Upper lobe of left lung (tissue), 4 donors: ENCODE data around the gene TMEM109.

Experiments
- EP300 ChIP-seq, 4 donors: sonication (generic); formaldehyde crosslinking; IDR thresholded peaks; one replicate each; pipeline ENCODE4 v1.5.1; 2017; ENCODE audit warnings: antibody characterized with exemption in 4 of 4, control low read depth in 2 of 4
- POLR2A ChIP-seq, 4 donors: fragments of 450-650 bp; IDR thresholded peaks; one replicate each; pipeline ENCODE4 v1.5.1; 2016 to 2017; ENCODE audit warnings: antibody characterized with exemption in 4 of 4, mild to moderate bottlenecking in 2 of 4
- POLR2AphosphoS5 ChIP-seq, 2 donors: sonication (generic); formaldehyde crosslinking; IDR thresholded peaks; one replicate each; pipeline ENCODE4 v1.5.1; 2017; ENCODE audit warnings: antibody characterized with exemption in 2 of 2
- TF ChIP-seq, protein P1 (sequence below), 6 experiments: fragments of 450-650 bp in 4 of 6; fragments of 200-600 bp in 2 of 6; sonication (generic) in 2 of 6; IDR thresholded peaks; one replicate each; pipeline ENCODE4 v1.5.1; 2016 to 2019; ENCODE audit warnings: antibody characterized with exemption in 6 of 6

DNA sequence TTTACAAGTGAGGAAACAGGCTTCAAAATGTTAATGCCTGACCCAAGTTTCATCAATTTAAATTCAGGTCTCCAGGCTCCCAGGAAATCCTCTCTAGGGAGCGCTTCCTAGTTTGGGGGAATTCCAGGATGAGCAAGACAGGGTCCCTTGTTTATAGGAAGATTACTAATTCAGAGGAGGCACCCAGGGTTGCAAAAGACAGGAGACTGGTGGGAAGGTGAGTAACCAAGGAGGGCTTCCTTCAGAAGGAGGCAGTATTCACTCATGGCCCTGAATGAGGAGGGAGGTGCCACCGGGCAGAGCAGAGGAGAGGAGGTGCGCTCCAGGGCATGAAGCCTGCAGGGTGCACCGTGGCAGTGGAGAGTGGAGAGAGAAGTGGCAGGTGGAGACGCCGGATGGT, 11.9 kb downstream of the TMEM109 start:
- TF ChIP-seq, protein P1, sequence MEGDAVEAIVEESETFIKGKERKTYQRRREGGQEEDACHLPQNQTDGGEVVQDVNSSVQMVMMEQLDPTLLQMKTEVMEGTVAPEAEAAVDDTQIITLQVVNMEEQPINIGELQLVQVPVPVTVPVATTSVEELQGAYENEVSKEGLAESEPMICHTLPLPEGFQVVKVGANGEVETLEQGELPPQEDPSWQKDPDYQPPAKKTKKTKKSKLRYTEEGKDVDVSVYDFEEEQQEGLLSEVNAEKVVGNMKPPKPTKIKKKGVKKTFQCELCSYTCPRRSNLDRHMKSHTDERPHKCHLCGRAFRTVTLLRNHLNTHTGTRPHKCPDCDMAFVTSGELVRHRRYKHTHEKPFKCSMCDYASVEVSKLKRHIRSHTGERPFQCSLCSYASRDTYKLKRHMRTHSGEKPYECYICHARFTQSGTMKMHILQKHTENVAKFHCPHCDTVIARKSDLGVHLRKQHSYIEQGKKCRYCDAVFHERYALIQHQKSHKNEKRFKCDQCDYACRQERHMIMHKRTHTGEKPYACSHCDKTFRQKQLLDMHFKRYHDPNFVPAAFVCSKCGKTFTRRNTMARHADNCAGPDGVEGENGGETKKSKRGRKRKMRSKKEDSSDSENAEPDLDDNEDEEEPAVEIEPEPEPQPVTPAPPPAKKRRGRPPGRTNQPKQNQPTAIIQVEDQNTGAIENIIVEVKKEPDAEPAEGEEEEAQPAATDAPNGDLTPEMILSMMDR (IDR thresholded peaks at IDR 0.05), result no peak
- TF ChIP-seq POLR2AphosphoS5 (IDR thresholded peaks at IDR 0.05) (no peak), POLR2A (IDR thresholded peaks at IDR 0.05) (no peak), EP300 (IDR thresholded peaks at IDR 0.05) (no peak)
